Activated T-cell treated with anti-CD3 and anti-CD28 coated beads, Interleukin-2, amount 50 U/mL, for 24 hours (primary cell): ENCODE measurements around the gene EXOC6.

Source experiments
- DNase-seq: peaks from one replicate; pipeline ENCODE4 v3.0.0-alpha.2; 2020
- H3K27ac Mint-ChIP-seq: 2 replicates; pipeline ENCODE4 v1.8.0; 2020; ENCODE audit warnings: mild to moderate bottlenecking, mixed read lengths
- H3K27me3 Mint-ChIP-seq: 2 replicates; pipeline ENCODE4 v1.8.0; 2020; ENCODE audit warnings: mixed read lengths
- H3K36me3 Mint-ChIP-seq: 2 replicates; pipeline ENCODE4 v1.8.0; 2020; ENCODE audit warnings: low read depth, mixed read lengths
- H3K4me1 Mint-ChIP-seq: 2 replicates; pipeline ENCODE4 v1.8.0; 2020; ENCODE audit warnings: low read depth, mixed read lengths
- H3K4me3 Mint-ChIP-seq: 2 replicates; pipeline ENCODE4 v1.8.0; 2020; ENCODE audit warnings: mild to moderate bottlenecking, moderate library complexity, mixed read lengths
- H3K9me3 Mint-ChIP-seq: 2 replicates; pipeline ENCODE4 v1.8.0; 2020; ENCODE audit warnings: mixed read lengths

EXOC6 gene

DNA sequence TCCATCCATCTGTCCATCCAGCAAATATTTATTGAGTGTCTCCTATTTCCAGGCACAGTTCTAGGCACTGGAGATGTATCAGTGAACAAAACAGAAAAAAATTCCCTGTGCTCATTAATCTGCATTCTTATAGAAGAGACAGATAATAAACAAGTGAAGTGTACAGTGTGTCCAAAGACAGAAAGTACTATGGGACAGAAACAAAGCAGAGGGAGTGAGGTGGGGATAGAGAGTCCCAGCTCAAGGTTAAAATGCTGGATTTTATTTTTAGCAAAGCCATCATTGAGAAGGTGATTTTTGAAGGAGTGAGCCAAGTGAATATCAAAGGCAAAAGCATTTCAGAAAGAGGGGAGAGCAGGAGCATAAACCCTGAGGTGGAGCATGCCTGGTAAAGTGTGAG is 21.8 kb upstream of the EXOC6 start:
- Mint-ChIP-seq H3K27ac (no peak overlapping the region), H3K4me3 (no peak overlapping the region), H3K9me3 (peaks cover 6% of the 10 kb centered on the region), H3K4me1 (peaks cover 26% of the 10 kb centered on the region), H3K36me3 (no peaks in the 10 kb centered on the region), H3K27me3 (no peaks in the 10 kb centered on the region)
- no peak for DNase-seq

DNA sequence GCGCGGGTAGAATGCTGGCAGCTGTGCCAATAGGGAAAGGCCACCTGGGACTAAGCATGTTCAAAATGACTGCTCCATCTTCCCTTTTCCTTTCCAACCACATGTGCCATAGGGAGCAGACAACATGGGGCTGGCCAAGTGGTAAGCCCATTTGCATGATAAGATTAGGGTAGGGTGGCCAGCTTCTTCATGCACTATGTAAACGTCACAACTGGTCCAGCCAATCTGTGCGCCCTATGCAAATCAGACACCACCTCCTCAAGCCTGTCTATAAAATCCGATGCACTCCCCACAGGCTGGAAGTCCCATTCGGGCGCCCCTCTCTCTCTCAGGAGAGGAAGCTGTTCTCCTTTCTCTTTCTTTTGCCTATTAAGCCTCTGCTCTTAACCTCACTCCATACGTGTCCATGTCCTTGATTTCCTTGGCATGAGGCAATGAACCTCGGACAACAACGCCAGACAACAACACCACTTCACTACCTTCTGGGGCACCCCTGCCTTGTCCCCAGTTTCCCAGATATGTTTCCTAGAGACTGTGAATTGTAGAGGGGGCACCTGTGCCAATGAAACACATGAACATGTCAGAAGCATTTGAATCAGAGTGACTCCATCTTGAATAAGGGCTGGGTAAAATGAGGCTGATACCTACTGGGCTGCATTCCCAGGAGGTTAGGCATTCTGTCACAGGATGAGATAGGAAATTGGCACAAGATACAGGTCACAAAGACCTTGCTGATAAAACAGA is 19.1 kb upstream of the EXOC6 start:
- DNase-seq = no peak
- Mint-ChIP-seq H3K4me3 (no peak overlapping the region), H3K27me3 (no peaks in the 10 kb centered on the region), H3K9me3 (peaks cover 6% of the 10 kb centered on the region), H3K27ac (no peak overlapping the region), H3K4me1 (peaks cover 23% of the 10 kb centered on the region), H3K36me3 (no peaks in the 10 kb centered on the region)

DNA sequence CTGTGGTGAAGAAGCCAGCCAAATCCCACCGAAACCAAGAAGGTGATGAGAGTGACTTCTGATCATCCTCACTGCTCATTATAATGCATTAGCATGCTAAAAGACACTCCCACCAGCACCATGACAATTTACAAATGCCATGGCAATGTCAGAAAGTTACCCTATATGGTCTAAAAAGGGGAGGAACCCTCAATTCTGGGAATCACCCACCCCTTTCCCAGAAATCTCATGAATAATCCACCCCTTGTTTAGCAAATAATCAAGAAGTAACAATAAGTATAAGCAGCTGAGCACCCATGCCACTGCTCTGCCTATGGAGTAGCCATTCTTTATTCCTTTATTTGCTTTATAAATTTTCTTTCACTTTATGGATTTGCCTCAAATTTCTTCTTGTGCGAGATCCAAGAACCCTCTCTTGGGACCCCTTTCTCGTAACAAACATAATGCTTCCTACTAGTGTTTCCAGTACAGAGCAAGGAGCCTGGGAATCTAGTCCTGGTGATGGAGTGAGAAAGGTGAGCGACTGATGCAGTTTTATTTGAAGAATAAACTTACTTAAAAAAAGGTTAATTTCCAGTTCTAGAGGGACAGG is 18.4 kb upstream of the EXOC6 start:
- H3K9me3 Mint-ChIP-seq = peaks cover 6% of the 10 kb centered on the region
- no peak overlapping the region for H3K4me3 Mint-ChIP-seq
- no peak overlapping the region for H3K27ac Mint-ChIP-seq

DNA sequence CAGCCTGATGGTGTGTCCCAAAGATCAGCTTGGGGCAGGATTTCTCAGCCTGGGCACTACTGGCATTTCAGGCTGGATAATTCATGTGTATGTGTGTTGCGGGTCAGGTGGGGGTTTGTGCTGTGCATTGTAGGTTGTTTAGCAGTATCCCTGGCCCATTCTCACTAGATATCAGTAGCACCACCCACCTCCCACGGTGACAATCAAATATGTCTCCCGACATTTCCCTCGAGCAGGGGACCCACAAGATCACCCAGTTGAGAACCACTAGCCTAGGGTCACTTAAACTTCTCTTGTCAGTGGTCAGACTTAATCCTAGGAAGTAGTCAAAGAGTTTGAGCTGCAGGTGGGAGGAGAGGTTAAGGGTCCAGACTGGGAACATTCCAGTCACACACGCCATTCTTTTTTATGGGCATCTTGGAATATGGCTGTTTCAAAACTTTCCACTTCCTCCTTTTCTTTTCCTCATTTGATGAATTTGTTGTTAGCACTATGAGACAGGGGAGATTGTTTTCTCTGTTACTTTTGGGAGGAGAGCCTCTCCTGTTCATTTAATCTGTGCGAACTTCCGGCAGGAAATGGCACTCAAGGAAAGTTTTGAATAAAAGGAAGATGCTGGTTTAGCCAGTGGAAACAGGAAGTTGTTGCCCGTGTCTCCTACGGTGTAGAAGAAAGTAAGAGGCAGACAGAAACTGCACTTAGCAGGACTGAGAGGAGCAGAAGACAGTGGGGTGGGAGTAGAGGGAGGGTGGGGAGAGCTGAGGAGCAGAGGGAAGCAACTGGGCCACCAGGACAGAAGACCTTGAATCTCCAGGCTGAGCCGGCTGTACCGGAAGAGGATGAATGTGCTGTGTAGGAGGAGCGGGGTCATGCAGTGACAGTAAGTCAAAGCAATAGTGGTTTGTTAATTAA is 17.6 kb upstream of the EXOC6 start:
- Mint-ChIP-seq H3K4me3 (peak overlapping the region; percentile 61), H3K4me1 (peaks cover 23% of the 10 kb centered on the region), H3K27ac (peak overlapping the region; percentile 85), H3K27me3 (no peaks in the 10 kb centered on the region), H3K9me3 (peaks cover 6% of the 10 kb centered on the region), H3K36me3 (no peaks in the 10 kb centered on the region)
- DNase-seq = peak; percentile 63

More for the DNA sequence above, 18.4 kb upstream of the EXOC6 start:
- H3K27me3 Mint-ChIP-seq = no peaks in the 10 kb centered on the region
- H3K36me3 Mint-ChIP-seq = no peaks in the 10 kb centered on the region
- H3K4me1 Mint-ChIP-seq = peaks cover 23% of the 10 kb centered on the region
- DNase-seq = no peak

DNA sequence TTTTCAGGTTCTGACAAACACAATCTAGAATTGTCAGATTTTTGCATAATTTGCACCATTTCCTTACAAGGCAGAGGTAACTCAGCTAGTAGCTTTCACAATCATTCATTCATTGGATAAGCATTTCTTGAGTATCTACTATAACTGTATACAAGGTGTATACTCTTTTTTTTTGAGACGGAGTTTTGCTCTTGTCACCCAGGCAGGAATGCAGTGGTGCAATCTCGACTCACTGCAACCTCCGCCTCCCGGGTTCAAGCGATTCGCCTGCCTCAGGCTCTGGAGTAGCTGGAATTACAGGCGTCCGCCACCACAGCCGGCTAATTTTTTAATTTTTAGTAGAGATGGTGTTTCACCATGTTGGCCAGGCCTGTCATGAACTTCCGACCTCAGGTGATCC is 16.2 kb upstream of the EXOC6 start:
- Mint-ChIP-seq H3K36me3 (no peaks in the 10 kb centered on the region), H3K4me3 (no peak overlapping the region), H3K27me3 (no peaks in the 10 kb centered on the region), H3K4me1 (peaks cover 21% of the 10 kb centered on the region), H3K9me3 (peaks cover 6% of the 10 kb centered on the region), H3K27ac (no peak overlapping the region)
- DNase-seq = no peak

DNA sequence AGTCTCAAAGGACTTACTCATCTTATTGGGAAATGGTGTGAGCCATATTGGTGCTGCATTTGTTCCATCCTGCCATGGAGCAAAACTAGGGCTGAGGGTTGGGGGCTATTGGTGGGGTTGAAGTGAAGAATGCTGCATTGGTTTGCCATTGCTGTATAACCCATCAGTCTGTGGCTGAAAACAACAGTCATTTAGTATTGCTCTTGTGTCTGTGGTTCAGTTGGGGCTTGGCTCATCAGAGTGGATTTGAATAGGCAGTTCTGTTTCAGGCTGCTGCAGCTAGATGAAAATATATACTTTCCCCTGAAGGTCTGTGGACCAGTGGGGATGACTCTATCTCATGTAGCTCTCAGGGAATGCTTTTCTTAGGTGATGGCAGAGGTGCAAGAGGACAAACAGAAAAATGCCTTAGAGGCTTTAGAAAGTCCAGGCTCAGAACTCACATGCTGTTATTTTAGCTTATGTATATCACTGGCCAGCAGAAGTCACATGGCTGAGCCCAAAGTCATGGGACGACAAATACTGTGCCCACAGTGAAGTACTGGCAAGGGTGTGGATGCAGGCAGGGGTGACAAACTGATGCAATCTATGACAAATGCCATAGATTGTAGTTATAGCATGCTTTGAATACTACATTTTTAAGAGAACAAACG is 15.2 kb upstream of the EXOC6 start:
- H3K36me3 Mint-ChIP-seq = no peaks in the 10 kb centered on the region
- H3K27ac Mint-ChIP-seq = no peak overlapping the region
- H3K27me3 Mint-ChIP-seq = no peaks in the 10 kb centered on the region
- peaks cover 21% of the 10 kb centered on the region for H3K4me1 Mint-ChIP-seq
- H3K4me3 Mint-ChIP-seq = no peak overlapping the region
- peaks cover 6% of the 10 kb centered on the region for H3K9me3 Mint-ChIP-seq
- DNase-seq = no peak

DNA sequence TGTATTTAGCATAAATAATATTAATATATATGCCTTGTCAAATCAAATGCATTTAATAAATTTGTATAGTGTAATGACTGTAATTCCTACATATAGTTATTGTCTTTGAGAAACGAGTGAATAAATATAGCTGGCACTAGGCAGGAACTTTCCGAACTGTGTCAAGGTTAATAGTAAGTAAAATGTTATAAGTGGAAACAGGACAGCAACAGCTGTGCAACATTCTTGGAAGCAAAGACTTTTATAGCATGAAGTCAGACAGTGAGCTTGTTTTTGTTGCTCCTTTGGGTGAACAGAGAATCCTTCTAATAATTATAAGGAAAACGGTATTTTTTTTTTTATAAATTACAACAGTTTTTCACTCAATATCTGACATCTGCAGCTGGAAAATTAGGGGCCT is 14.0 kb upstream of the EXOC6 start:
- no peak for DNase-seq
- peaks cover 21% of the 10 kb centered on the region for H3K4me1 Mint-ChIP-seq
- H3K4me3 Mint-ChIP-seq = no peak overlapping the region
- no peak overlapping the region for H3K27ac Mint-ChIP-seq
- H3K27me3 Mint-ChIP-seq = no peaks in the 10 kb centered on the region
- H3K36me3 Mint-ChIP-seq = no peaks in the 10 kb centered on the region
- peaks cover 6% of the 10 kb centered on the region for H3K9me3 Mint-ChIP-seq

DNA sequence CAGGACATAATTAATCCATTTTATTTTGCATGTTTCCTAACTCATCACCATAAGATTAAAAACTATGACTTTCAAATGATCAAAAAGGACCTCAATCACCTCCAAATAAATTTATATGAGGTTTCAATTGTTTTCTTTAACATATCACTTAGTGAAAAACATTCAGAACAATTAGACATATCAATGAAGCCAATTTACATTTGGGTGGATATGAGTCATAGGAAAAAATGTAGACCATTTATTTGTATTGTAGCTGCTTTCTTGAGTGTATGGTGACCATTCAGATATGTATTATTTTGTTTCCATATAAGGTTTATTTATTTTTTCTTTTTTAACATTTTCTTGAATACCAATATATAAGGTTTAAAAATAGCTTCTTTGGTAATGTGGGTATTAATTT is 13.3 kb upstream of the EXOC6 start:
- Mint-ChIP-seq H3K27me3 (no peaks in the 10 kb centered on the region), H3K9me3 (peaks cover 6% of the 10 kb centered on the region), H3K36me3 (no peaks in the 10 kb centered on the region), H3K4me1 (peaks cover 20% of the 10 kb centered on the region), H3K27ac (no peak overlapping the region), H3K4me3 (no peak overlapping the region)
- DNase-seq = no peak

DNA sequence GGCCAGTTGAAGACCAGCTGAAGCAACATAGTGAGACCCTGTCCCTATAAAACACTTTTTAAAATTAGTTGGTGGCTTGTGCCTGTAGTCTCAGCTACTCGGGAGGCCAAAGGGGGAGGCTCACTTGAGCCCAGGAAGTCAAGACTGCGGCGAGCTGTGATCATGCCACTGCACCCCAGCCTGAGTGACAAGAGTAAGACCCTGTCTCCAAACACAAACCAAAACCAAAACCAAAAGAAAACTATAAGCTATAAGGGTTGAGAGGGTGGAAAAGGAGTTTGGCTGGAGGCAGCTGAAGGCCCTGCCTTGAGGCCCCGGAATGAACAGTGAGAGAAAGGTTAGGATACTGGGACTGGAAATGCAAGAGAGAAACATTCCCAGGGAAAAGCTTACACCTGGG is 10.9 kb upstream of the EXOC6 start:
- Mint-ChIP-seq H3K9me3 (no peaks in the 10 kb centered on the region), H3K36me3 (no peaks in the 10 kb centered on the region), H3K4me3 (no peak overlapping the region), H3K27me3 (no peaks in the 10 kb centered on the region), H3K4me1 (peaks cover 5% of the 10 kb centered on the region), H3K27ac (no peak overlapping the region)
- DNase-seq = no peak

DNA sequence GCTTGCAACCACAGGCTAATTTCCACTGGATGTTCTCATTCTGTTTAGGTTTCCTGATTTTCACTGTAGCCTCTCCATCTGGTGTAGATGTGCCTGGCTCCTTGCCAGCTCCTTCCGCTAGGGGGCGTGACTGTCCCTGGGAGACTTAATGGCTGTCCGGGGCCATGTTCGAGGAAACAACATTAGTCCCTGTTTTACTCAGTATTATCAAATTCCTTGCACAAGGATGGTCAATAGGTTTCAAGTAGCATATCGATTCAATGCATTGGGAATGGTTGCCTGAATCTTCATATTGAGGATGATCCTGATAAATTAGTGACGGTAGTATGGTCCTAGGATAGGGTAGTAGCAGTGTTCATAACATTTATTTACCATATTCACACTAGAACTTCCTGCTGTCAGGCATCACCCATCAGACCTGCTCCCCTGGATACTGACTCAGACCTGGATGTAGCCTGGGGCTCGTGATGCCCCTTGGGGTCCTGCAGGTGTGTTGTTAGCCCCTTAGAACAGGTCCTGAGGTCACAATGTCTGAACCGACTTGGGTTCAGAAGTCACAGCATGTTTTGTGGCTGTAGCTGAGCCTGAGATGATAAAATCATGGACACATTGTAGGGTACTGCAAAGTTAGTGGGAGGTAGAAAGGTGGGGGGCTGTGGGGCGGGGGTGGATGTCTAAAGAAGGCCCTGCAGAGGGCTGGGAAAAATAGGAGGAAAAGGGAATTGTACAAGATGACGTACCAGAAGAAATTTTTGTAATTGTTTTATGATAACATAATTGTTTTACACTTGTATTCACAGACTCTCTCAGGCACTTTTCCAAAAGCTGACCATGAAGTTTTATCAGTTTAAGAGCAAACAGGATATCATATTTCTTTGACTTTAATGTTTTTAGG is 8.9 kb upstream of the EXOC6 start:
- peak; percentile 67 for DNase-seq
- Mint-ChIP-seq H3K27ac (no peak overlapping the region), H3K4me1 (peaks cover 2% of the 10 kb centered on the region), H3K4me3 (no peak overlapping the region), H3K9me3 (no peaks in the 10 kb centered on the region), H3K27me3 (no peaks in the 10 kb centered on the region), H3K36me3 (no peaks in the 10 kb centered on the region)

DNA sequence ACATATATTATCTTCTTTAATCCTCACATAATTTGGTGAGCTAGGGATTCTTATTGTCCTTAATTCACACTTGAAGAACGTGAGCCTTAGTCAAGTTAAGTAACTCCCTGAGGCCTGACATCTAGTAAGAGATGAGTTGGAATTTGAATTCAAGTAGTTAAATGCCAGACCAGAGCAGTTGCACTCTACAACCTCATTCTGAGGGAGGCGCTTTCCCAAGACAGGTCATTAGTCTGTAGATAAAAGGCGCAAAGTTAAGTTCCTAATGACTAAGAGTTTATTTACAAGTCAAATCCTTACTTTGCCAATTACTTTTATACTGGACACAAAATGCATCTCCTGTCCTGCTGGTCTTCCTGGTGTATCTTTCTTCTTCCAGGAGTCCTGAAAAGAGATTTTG is 3.6 kb upstream of the EXOC6 start:
- peaks cover 5% of the 10 kb centered on the region for H3K36me3 Mint-ChIP-seq
- H3K27ac Mint-ChIP-seq = no peak overlapping the region
- no peak overlapping the region for H3K4me3 Mint-ChIP-seq
- H3K27me3 Mint-ChIP-seq = no peaks in the 10 kb centered on the region
- peaks cover 31% of the 10 kb centered on the region for H3K4me1 Mint-ChIP-seq
- DNase-seq = no peak
- no peaks in the 10 kb centered on the region for H3K9me3 Mint-ChIP-seq

DNA sequence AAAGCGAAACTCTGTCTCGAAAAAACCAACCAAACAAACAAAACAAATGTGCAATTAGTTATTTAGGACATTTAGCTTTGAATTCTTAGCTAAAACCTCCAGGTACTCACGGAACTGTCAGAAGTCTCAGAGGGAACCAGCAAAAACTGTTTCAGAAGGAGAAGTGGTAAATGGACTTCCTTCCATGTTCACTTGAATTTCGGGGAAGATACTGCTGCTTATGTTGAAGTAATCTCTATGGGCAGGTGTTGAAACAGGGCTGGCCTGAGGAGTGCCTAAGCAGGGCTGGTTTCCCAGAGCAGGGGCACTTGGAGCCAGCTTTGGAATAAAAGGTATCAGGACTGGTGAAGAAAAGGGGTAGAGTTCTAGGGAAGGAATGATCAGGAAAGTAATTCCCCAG is 2.4 kb upstream of the EXOC6 start:
- no peaks in the 10 kb centered on the region for H3K27me3 Mint-ChIP-seq
- H3K9me3 Mint-ChIP-seq = no peaks in the 10 kb centered on the region
- H3K4me3 Mint-ChIP-seq = no peak overlapping the region
- H3K4me1 Mint-ChIP-seq = peaks cover 37% of the 10 kb centered on the region
- no peak for DNase-seq
- H3K36me3 Mint-ChIP-seq = peaks cover 5% of the 10 kb centered on the region
- H3K27ac Mint-ChIP-seq = no peak overlapping the region

DNA sequence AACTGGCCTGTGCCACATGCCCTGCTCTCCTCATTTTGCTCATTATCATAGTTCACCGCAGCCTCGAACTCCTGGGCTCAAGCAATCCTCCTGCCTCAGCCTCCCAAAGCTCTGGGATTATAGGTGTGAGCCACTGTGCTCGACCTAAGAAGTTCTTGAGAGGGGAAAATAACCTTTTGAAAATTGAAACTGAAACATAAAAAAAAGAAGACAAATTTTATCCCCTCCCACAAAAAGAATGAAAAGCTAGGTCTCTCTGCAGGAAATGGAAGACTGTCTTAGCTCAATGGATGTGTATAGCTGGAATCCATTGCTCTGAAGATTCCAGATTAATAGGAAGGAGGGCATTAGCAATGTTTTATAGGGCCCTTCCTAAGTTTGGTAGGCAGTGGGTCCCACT is 2.0 kb upstream of the EXOC6 start:
- no peak for DNase-seq
- Mint-ChIP-seq H3K27me3 (no peaks in the 10 kb centered on the region), H3K27ac (no peak overlapping the region), H3K36me3 (peaks cover 8% of the 10 kb centered on the region), H3K4me1 (peaks cover 37% of the 10 kb centered on the region), H3K4me3 (no peak overlapping the region), H3K9me3 (no peaks in the 10 kb centered on the region)

DNA sequence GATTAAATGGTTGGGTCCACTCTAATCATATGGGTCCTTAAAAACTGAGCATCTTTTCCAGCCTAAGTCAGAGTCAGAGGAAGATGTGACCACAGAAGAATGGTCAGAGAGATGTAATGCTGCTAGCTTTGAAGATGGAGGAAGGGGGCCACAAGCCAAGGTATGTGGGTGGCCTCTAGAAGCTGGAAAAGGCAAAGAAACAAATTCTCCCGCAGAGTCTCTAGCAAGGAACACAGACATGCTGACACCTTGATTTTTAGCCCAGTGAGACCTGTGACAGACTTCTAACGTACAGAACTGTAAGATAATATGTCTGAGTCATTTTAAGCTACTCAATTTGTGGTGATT is 1.5 kb upstream of the EXOC6 start:
- H3K9me3 Mint-ChIP-seq = no peaks in the 10 kb centered on the region
- H3K36me3 Mint-ChIP-seq = peaks cover 8% of the 10 kb centered on the region
- H3K4me3 Mint-ChIP-seq = no peak overlapping the region
- no peaks in the 10 kb centered on the region for H3K27me3 Mint-ChIP-seq
- H3K4me1 Mint-ChIP-seq = peaks cover 37% of the 10 kb centered on the region
- H3K27ac Mint-ChIP-seq = no peak overlapping the region
- DNase-seq = no peak
